ENCODE data around the gene SYNE1. TPM values are rescaled to one million over a fixed set of nuclear protein-coding genes. Genes with fewer than 3 reads are reported as not detected.

SYNE1 gene
- total RNA-seq, 3 donors from 2014 or later = 16.8 to 78.6 (median 22.3) TPM

DNA sequence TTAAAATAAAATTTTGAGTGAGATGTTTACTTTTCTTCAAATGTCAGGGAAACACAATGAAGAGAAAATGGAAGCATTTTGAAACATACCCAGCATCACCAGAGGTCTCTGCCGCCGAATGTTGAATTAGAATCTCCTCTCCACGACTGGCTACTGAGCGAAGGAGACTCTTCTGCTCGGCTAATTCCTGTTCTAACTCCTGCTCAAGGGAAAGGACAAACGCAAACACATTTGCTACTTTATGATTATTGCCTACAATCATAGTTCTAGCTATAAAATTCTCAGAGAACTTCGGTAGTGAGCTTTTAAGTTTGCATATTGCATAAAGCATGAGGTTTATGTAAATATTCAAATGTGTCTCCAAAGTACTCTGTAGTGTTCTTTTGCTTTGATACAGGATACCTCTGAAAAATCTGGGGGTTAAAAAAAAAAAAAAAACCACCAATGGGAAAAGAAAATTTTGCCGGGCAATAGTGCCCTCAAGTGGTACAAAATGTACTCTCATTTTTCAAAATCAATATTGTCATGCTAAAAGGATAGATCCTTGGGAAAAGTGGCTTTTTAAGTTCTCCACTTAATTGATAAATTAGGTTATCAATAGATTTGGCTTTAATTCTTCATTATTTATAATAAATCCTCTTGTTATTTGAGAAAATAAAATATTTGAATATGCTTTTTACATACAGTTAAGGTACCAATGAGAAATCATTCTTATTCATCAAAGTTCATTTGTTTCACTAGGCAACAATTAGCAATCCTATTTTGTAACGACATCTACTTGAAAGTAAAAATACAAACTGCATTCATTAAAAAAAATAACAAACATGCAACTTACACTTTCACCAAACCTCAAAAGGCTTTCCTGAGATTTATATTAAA is 369.0 kb downstream of the SYNE1 start:
- Histone ChIP-seq H3K9me3 (no peaks in the 10 kb centered on the region), H3K36me3 (ENCODE audit: low read depth) (no peaks in the 10 kb centered on the region), H3K4me1 (ENCODE audit: low read depth) (peaks cover 29% of the 10 kb centered on the region), H3K4me3 (no peak overlapping the region)
- ATAC-seq (peak; percentile 88), DNase-seq (peak in 1 of 3 donors; percentile 52)
- TF ChIP-seq, protein P1, sequence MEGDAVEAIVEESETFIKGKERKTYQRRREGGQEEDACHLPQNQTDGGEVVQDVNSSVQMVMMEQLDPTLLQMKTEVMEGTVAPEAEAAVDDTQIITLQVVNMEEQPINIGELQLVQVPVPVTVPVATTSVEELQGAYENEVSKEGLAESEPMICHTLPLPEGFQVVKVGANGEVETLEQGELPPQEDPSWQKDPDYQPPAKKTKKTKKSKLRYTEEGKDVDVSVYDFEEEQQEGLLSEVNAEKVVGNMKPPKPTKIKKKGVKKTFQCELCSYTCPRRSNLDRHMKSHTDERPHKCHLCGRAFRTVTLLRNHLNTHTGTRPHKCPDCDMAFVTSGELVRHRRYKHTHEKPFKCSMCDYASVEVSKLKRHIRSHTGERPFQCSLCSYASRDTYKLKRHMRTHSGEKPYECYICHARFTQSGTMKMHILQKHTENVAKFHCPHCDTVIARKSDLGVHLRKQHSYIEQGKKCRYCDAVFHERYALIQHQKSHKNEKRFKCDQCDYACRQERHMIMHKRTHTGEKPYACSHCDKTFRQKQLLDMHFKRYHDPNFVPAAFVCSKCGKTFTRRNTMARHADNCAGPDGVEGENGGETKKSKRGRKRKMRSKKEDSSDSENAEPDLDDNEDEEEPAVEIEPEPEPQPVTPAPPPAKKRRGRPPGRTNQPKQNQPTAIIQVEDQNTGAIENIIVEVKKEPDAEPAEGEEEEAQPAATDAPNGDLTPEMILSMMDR (IDR thresholded peaks at IDR 0.05) = peak; percentile 8
- intact Hi-C loops (cut with DNase I, micrococcal nuclease) = loop anchor here in 1 of 2 donors (10.0 kb wide), 1 partner anchor 63 kb away; no protein-coding TSS in a partner anchor

DNA sequence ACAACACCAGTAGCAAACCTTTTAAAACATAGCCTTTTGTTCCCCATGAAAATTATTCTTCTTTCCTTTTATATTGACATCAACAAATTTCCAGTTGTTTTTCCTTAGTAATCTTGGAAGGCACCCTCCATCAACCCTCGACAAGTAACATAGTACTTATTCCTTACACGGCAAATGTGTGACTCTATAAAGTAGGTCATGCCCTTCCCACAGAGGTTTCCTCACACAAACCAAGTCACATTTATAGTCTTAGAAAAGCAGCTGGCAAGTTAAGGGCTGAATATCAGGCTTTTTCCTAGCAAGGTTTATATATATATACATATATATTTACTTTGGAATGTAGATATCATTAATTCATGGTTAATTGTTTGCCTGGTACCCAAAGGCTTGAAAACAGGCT is 371.5 kb downstream of the SYNE1 start:
- H3K4me1 ChIP-seq (ENCODE audit: low read depth) = peaks cover 14% of the 10 kb centered on the region
- DNase-seq (no peak), ATAC-seq (no peak)
- no peaks in the 10 kb centered on the region for H3K36me3 ChIP-seq (ENCODE audit: low read depth)
- H3K4me3 ChIP-seq = no peak overlapping the region
- TF ChIP-seq, protein P1 (IDR thresholded peaks at IDR 0.05) = no peak
- intact Hi-C loops (cut with DNase I, micrococcal nuclease) = loop anchor here in 1 of 2 donors (10.0 kb wide), 1 partner anchor 61 kb away; no protein-coding TSS in a partner anchor
- no peaks in the 10 kb centered on the region for H3K9me3 ChIP-seq

DNA sequence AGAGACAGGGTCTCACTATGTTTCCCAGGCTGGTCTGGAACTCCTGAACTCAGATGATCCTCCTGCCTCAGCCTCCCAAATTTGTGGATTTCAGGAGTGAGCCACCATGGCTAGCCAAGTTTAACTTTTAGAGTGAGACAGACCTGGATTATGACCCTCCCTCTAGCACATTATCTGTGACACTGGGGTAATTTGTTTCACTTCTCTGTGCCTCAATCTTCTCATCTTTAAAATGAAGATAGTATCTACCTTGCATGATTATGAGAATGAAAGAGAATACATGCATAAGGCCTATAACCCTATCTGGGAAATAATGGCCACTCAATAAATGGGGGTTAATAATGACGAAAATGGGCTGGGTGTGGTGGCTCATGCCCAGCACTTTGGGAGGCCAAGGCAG is 373.6 kb downstream of the SYNE1 start:
- Histone ChIP-seq H3K4me1 (ENCODE audit: low read depth) (peaks cover 14% of the 10 kb centered on the region), H3K9me3 (no peaks in the 10 kb centered on the region), H3K36me3 (ENCODE audit: low read depth) (no peaks in the 10 kb centered on the region), H3K4me3 (no peak overlapping the region)
- DNase-seq (no peak), ATAC-seq (no peak)
- intact Hi-C loops (cut with DNase I, micrococcal nuclease) = loop anchor here in 1 of 2 donors (10.0 kb wide), 1 partner anchor 59 kb away; no protein-coding TSS in a partner anchor
- TF ChIP-seq, protein P1 (IDR thresholded peaks at IDR 0.05) = no peak

DNA sequence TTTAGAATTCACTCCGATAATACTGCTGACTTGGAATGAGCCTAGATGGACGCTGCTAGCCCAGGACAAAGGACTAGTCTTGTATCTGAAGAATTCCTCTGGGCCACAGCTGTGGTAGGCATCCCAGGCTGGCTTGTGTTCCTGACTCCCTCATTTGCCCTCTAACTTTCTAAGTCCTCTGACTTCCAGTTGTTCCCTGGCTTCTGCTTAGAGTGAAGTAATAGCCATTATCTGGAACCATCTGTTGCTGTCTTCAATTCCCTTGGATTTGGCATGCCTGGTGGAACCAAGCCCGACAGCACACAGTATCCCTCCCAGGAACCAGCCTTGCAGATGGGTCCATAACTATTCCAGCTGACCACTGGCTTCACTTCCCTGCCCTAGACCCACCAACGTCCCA is 376.0 kb downstream of the SYNE1 start:
- peaks cover 6% of the 10 kb centered on the region for H3K4me1 ChIP-seq (ENCODE audit: low read depth)
- TF ChIP-seq, protein P1 (IDR thresholded peaks at IDR 0.05) = no peak
- H3K36me3 ChIP-seq (ENCODE audit: low read depth) = no peaks in the 10 kb centered on the region
- no peaks in the 10 kb centered on the region for H3K9me3 ChIP-seq
- intact Hi-C loops (cut with DNase I, micrococcal nuclease) = loop anchor here in 1 of 2 donors (10.0 kb wide), 1 partner anchor 56 kb away; no protein-coding TSS in a partner anchor
- DNase-seq (no peak), ATAC-seq (no peak)
- H3K4me3 ChIP-seq = no peak overlapping the region

DNA sequence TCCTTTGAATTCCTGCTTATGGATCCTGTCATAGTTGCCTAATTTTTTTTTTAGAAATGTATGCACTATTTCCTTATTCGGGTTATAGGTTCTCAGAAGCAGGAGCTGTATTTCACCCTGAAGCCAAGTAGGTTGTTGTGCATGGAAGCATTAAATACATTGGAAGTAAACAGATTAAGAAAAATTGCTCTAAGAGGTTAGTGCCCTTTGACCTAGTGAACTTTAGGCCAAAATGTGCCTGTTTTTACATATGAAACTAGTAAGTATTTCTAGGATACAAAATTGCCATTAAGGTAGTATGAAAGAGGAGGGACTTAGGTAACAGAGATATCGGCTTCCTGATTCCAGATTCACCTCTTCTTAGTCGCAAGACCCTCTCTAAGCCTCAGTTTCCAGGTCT is 377.9 kb downstream of the SYNE1 start:
- no peak for ATAC-seq
- H3K4me3 ChIP-seq = no peak overlapping the region
- TF ChIP-seq, protein P1 (IDR thresholded peaks at IDR 0.05) = no peak
- H3K36me3 ChIP-seq (ENCODE audit: low read depth) = no peaks in the 10 kb centered on the region
- DNase-seq = no peak
- no peaks in the 10 kb centered on the region for H3K4me1 ChIP-seq (ENCODE audit: low read depth)
- intact Hi-C loops (cut with DNase I, micrococcal nuclease) = no loop called here
- H3K9me3 ChIP-seq = no peaks in the 10 kb centered on the region
